ENCODE results near the gene MTMR4.

GRCh38 chr17:58513965-58514769 is at the start of gene MTMR4:
- no peak for TF ChIP-seq POLR2A (IDR thresholded peaks at IDR 0.05)
- no peak for TF ChIP-seq CTCF (IDR thresholded peaks at IDR 0.05)

Data from testis (tissue), 2 donors.